HL-60 (cell line): ENCODE data around the gene MYO15A.

Experiments used
- CTCF ChIP-seq: IDR thresholded peaks from one replicate; pipeline ENCODE4 v1.5.1; 2011; ENCODE audit warnings: low read length, control low read depth, inconsistent platforms; ENCODE audit not compliant: insufficient read depth
- POLR2AphosphoS5 ChIP-seq: IDR thresholded peaks from 2 replicates; pipeline ENCODE4 v1.6.1; 2012; ENCODE audit warnings: low read depth
- REST ChIP-seq: IDR thresholded peaks from 2 replicates; pipeline ENCODE4 v1.6.1; 2012; ENCODE audit warnings: low read depth; ENCODE audit not compliant: insufficient replicate concordance

- no peak for TF ChIP-seq CTCF
- no peak for TF ChIP-seq POLR2AphosphoS5
- TF ChIP-seq REST: no peak
Observed at GRCh38 chr17:18142417-18142816, 33.9 kb downstream of the MYO15A start.
